Activated naive CD8-positive, alpha-beta T cell treated with anti-CD3 and anti-CD28 coated beads, Interleukin-2, amount 50 U/mL, for 24 hours (primary cell): ENCODE results near the gene FAXC.

Source experiments
- ATAC-seq: fragments of 150-1000 bp; cut with Tn5 transposase; one replicate; pipeline ENCODE4 v1.10.0; 2021
- DNase-seq: peaks from one replicate; pipeline ENCODE4 v3.0.0; 2021
- H3K27ac Mint-ChIP-seq: one replicate; pipeline ENCODE4 v1.8.0; 2021; ENCODE audit warnings: mild to moderate bottlenecking, mixed read lengths
- H3K27me3 Mint-ChIP-seq: one replicate; pipeline ENCODE4 v1.8.0; 2021; ENCODE audit warnings: mixed read lengths
- H3K36me3 Mint-ChIP-seq: one replicate; pipeline ENCODE4 v1.8.0; 2021; ENCODE audit warnings: low read depth, mixed read lengths
- H3K4me1 Mint-ChIP-seq: one replicate; pipeline ENCODE4 v1.8.0; 2021; ENCODE audit warnings: mixed read lengths
- H3K4me3 Mint-ChIP-seq: one replicate; pipeline ENCODE4 v1.8.0; 2021; ENCODE audit warnings: mild to moderate bottlenecking, moderate library complexity, mixed read lengths
- H3K9me3 Mint-ChIP-seq: one replicate; pipeline ENCODE4 v1.8.0; 2021; ENCODE audit warnings: mixed read lengths

The FAXC gene

GRCh38 chr6:99318566-99318965, 30.9 kb downstream of the FAXC start:
- H3K4me1 Mint-ChIP-seq = no peaks in the 10 kb centered on the region
- H3K27me3 Mint-ChIP-seq = peaks cover 19% of the 10 kb centered on the region
- DNase-seq (no peak), ATAC-seq (no peak)
- H3K36me3 Mint-ChIP-seq = no peaks in the 10 kb centered on the region
- H3K4me3 Mint-ChIP-seq = no peak overlapping the region
- no peaks in the 10 kb centered on the region for H3K9me3 Mint-ChIP-seq
- H3K27ac Mint-ChIP-seq = no peak overlapping the region

DNA sequence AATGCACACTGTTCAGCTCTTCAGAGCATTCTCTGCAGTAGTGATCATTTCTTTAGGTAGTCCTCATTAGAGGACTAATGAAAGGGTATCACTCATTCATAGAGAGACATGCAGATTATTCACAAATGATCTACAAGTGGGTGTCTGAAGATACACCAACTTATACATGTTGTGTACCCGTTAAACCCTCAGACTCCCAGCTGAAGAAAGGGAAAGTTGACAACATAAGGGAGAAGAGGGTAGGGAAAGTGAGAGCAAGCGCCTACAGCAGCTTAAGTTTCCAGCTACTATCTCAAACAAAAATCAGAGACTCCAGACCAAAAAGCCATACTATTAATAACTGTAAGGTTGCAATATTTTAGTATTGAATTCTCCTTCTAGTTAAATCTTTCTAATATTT, 37.1 kb downstream of the FAXC start:
- H3K36me3 Mint-ChIP-seq = no peaks in the 10 kb centered on the region
- no peak for ATAC-seq

GRCh38 chr6:99310553-99310952, 38.9 kb downstream of the FAXC start:
- ATAC-seq (no peak), DNase-seq (no peak)
- no peaks in the 10 kb centered on the region for H3K36me3 Mint-ChIP-seq
- peaks cover 18% of the 10 kb centered on the region for H3K27me3 Mint-ChIP-seq
- no peak overlapping the region for H3K4me3 Mint-ChIP-seq
- H3K9me3 Mint-ChIP-seq = no peaks in the 10 kb centered on the region
- H3K27ac Mint-ChIP-seq = no peak overlapping the region
- no peaks in the 10 kb centered on the region for H3K4me1 Mint-ChIP-seq

More for the DNA sequence above, 37.1 kb downstream of the FAXC start:
- no peak for DNase-seq
- peaks cover 13% of the 10 kb centered on the region for H3K27me3 Mint-ChIP-seq
- H3K4me3 Mint-ChIP-seq = no peak overlapping the region
- no peak overlapping the region for H3K27ac Mint-ChIP-seq
- no peaks in the 10 kb centered on the region for H3K4me1 Mint-ChIP-seq
- no peaks in the 10 kb centered on the region for H3K9me3 Mint-ChIP-seq

- no peak for DNase-seq
- no peak overlapping the region for H3K27ac Mint-ChIP-seq
- no peaks in the 10 kb centered on the region for H3K9me3 Mint-ChIP-seq
- no peak for ATAC-seq
- H3K36me3 Mint-ChIP-seq = no peaks in the 10 kb centered on the region
- no peak overlapping the region for H3K4me3 Mint-ChIP-seq
- H3K27me3 Mint-ChIP-seq = peaks cover 16% of the 10 kb centered on the region
- H3K4me1 Mint-ChIP-seq = no peaks in the 10 kb centered on the region
These were observed 39.9 kb downstream of the FAXC start for GRCh38 chr6:99309557-99309956.

- Mint-ChIP-seq H3K9me3 (no peaks in the 10 kb centered on the region), H3K27me3 (peaks cover 11% of the 10 kb centered on the region), H3K4me1 (no peaks in the 10 kb centered on the region), H3K27ac (no peak overlapping the region), H3K4me3 (no peak overlapping the region), H3K36me3 (no peaks in the 10 kb centered on the region)
- DNase-seq = no peak
- ATAC-seq = no peak
These were observed 40.7 kb downstream of the FAXC start for GRCh38 chr6:99308788-99309187.

DNA sequence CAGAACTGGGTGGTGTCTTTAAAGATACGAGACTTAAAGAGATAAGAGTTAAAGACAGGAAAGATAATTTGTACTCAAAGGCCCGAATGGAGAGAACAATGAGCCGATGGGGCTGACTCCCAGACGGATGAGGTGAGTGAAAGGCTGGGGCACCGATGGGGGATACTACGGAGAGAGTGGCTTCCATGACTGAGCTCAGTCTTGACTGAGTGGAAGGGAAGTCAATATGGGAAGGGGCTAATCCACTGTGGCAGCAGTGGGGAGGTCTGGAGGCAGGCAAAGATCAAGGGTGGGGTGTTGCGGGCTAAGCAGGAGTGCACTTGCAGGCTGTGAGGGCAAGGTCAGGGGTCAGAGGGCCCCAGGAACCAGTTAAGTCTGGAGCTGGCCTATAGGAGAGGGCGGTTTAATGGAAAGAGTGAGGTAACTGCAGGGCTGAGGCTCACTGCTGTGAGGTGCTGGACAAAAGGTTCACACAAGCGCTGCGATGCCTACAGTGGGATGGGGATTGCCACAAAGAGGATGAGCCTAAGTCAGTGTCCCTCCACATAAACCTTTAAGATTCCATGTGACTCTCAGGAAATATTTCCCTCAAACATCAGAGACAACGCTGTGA, 42.1 kb downstream of the FAXC start:
- DNase-seq = no peak
- H3K4me3 Mint-ChIP-seq = no peak overlapping the region
- peaks cover 11% of the 10 kb centered on the region for H3K27me3 Mint-ChIP-seq
- H3K9me3 Mint-ChIP-seq = no peaks in the 10 kb centered on the region
- H3K27ac Mint-ChIP-seq = no peak overlapping the region
- no peak for ATAC-seq
- no peaks in the 10 kb centered on the region for H3K36me3 Mint-ChIP-seq
- H3K4me1 Mint-ChIP-seq = no peaks in the 10 kb centered on the region

DNA sequence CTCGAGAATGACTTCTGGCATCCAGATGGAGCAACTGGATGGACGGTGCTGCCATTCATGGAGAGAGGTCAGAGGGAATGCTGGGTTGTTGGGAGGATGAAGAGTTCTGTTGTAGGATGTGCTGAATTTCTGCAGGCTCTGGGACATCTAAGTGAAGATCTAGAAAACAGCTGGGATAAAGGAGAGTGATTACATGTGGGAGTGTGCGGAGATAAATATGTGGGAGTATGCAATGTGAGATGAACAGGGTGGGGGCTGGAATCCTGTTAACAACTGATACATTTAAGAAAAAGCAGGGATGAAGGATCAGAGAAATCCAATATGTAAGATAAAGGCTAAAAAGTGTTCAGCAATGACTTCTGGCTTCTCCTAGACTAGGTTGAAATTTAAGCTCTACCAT, 43.1 kb downstream of the FAXC start:
- H3K36me3 Mint-ChIP-seq = no peaks in the 10 kb centered on the region
- H3K4me1 Mint-ChIP-seq = no peaks in the 10 kb centered on the region
- DNase-seq (no peak), ATAC-seq (no peak)
- no peak overlapping the region for H3K4me3 Mint-ChIP-seq
- H3K27me3 Mint-ChIP-seq = peaks cover 11% of the 10 kb centered on the region
- H3K27ac Mint-ChIP-seq = no peak overlapping the region
- H3K9me3 Mint-ChIP-seq = no peaks in the 10 kb centered on the region

DNA sequence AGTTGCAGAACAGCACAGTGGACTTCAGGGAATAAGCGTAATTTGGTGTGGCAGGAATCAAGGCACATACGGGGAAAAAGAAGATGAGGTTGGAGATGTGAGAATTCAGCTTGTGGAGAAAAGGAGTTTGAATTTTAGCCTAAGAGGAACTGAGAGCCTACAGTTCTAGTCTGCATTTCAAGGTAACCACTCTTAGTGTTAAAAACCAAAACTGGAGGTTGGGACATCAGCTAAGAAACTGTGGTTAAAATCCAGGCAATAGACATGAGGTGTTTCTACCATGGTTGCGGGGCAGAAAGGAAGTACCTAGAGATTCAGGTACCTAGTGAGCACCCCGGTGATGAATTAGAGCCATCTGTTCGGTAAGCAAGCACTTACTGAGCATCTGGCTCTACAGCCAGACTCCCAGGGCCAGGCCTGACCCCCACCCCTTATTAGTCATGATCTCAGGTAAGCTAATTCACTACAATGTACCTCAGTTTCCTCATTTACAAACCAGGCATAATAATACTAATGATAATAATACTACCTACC, 44.4 kb downstream of the FAXC start:
- no peaks in the 10 kb centered on the region for H3K36me3 Mint-ChIP-seq
- H3K27ac Mint-ChIP-seq = no peak overlapping the region
- H3K4me3 Mint-ChIP-seq = no peak overlapping the region
- H3K27me3 Mint-ChIP-seq = peaks cover 17% of the 10 kb centered on the region
- no peak for DNase-seq
- no peak for ATAC-seq
- no peaks in the 10 kb centered on the region for H3K9me3 Mint-ChIP-seq
- no peaks in the 10 kb centered on the region for H3K4me1 Mint-ChIP-seq

DNA sequence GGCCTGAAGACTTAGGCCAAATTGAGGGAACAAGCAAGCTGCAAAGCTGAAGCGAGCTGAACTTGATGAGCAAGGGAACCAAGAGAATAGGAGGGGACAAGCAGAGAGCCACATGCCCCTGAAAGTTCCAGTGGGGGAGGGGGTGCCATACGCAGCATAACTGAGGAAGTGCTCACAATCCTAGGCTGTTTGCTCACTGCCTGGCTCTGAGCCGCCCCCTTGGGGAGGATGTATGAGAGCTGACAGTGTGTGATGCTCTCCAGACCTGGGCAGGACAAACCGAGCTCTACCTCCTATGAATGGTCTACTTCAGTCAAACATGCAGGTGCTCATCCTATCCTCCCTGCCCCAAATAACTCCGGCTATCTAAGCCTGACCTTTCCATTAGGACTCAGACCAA, 52.1 kb downstream of the FAXC start:
- H3K36me3 Mint-ChIP-seq = no peaks in the 10 kb centered on the region
- DNase-seq = no peak
- H3K4me3 Mint-ChIP-seq = no peak overlapping the region
- peaks cover 20% of the 10 kb centered on the region for H3K27me3 Mint-ChIP-seq
- no peak overlapping the region for H3K27ac Mint-ChIP-seq
- H3K4me1 Mint-ChIP-seq = no peaks in the 10 kb centered on the region
- no peaks in the 10 kb centered on the region for H3K9me3 Mint-ChIP-seq
- ATAC-seq = no peak

GRCh38 chr6:99297006-99297405, 52.5 kb downstream of the FAXC start:
- H3K4me3 Mint-ChIP-seq = no peak overlapping the region
- no peak overlapping the region for H3K27ac Mint-ChIP-seq
- H3K36me3 Mint-ChIP-seq = no peaks in the 10 kb centered on the region
- DNase-seq (no peak), ATAC-seq (no peak)
- H3K9me3 Mint-ChIP-seq = no peaks in the 10 kb centered on the region
- no peaks in the 10 kb centered on the region for H3K4me1 Mint-ChIP-seq
- H3K27me3 Mint-ChIP-seq = peaks cover 20% of the 10 kb centered on the region

DNA sequence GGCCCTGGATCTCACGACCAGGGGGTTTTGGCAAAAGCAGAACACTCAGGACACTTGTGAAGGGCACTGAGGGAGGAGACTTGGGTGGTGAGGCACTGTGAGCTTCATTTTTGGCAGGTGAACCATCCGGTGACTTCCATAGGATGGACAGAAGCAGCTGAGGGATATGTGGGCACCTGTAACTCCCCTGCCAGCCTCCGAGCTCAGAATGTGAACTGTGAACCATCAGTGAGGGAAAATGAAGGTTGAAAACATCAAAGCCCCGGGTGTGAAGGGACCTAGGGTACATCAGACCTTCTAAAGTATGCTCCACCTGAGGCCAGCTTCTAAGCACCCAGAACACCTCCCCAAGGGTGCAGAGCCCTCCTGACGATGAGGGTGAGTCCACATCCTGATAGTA, 53.2 kb downstream of the FAXC start:
- Mint-ChIP-seq H3K9me3 (no peaks in the 10 kb centered on the region), H3K36me3 (no peaks in the 10 kb centered on the region), H3K27ac (no peak overlapping the region), H3K4me3 (no peak overlapping the region), H3K4me1 (no peaks in the 10 kb centered on the region), H3K27me3 (peaks cover 20% of the 10 kb centered on the region)
- ATAC-seq (no peak), DNase-seq (no peak)

DNA sequence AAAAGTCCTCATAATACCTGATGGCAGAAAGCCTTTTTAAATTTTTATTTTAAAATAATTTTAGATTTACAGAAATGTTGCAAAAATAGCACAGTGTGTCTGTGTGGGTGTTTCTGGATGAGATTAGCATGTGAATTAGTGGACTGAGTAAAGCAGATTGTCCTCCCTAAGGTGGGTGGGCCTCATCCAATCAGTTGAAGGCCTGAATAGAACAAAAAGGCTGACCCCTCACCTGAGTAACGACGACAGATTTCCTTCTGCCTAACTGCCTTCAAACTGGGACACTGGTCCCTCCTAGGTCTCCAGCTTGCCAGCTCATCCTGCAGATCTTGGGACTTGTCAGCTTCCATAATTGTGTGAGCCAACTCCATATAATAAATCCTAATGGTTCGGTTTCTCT, 54.2 kb downstream of the FAXC start:
- no peaks in the 10 kb centered on the region for H3K36me3 Mint-ChIP-seq
- H3K27ac Mint-ChIP-seq = no peak overlapping the region
- H3K9me3 Mint-ChIP-seq = no peaks in the 10 kb centered on the region
- no peaks in the 10 kb centered on the region for H3K4me1 Mint-ChIP-seq
- H3K4me3 Mint-ChIP-seq = no peak overlapping the region
- peaks cover 14% of the 10 kb centered on the region for H3K27me3 Mint-ChIP-seq
- ATAC-seq (no peak), DNase-seq (no peak)

GRCh38 chr6:99294786-99295185, 54.7 kb downstream of the FAXC start:
- Mint-ChIP-seq H3K4me3 (no peak overlapping the region), H3K4me1 (no peaks in the 10 kb centered on the region), H3K36me3 (no peaks in the 10 kb centered on the region), H3K27ac (no peak overlapping the region), H3K9me3 (no peaks in the 10 kb centered on the region), H3K27me3 (peaks cover 16% of the 10 kb centered on the region)
- DNase-seq (no peak), ATAC-seq (no peak)

- H3K27ac Mint-ChIP-seq = no peak overlapping the region
- ATAC-seq (no peak), DNase-seq (no peak)
- H3K4me3 Mint-ChIP-seq = no peak overlapping the region
- no peaks in the 10 kb centered on the region for H3K9me3 Mint-ChIP-seq
- no peaks in the 10 kb centered on the region for H3K36me3 Mint-ChIP-seq
- H3K27me3 Mint-ChIP-seq = peaks cover 14% of the 10 kb centered on the region
- no peaks in the 10 kb centered on the region for H3K4me1 Mint-ChIP-seq
These were observed 59.8 kb downstream of the FAXC start for GRCh38 chr6:99289701-99290100.

DNA sequence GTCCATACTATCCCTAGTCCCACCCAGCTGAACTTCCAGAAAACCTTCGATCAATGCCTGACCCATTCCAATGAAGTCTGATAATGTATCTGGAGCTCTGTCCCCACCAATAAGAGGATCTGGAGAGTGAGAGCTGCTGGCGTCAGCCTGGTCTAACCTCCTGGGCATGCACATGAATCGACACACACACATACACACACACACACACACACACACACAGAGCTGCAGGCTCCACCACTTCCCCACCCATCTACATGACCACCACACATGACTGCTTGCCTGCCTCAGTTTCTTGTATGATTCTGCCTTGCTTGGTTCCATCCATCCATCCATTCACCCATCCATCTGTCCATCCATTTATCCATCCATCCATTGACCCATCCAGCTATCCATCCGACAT, 60.8 kb downstream of the FAXC start:
- Mint-ChIP-seq H3K36me3 (no peaks in the 10 kb centered on the region), H3K4me1 (no peaks in the 10 kb centered on the region), H3K4me3 (no peak overlapping the region), H3K27me3 (peaks cover 14% of the 10 kb centered on the region), H3K9me3 (no peaks in the 10 kb centered on the region), H3K27ac (no peak overlapping the region)
- ATAC-seq = no peak
- no peak for DNase-seq

DNA sequence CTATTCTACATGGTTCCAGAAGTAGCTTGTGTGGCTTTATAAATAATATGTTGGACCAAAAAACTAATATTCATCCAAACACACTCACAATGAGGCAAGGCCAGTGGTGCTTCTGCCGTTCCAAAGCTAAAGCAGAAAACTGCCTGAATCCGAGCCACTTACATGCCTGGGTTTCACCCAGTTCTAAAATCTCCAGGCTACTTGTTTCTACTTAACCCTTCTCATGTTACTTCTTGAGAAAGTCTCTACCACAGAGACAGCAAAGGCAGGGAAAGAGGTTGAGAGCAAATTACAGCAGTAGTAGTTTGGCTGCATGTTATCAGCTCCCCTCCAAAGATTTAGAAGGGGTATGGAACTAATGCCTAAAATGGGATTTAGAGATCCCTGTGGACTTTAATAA, 62.0 kb downstream of the FAXC start:
- H3K9me3 Mint-ChIP-seq = no peaks in the 10 kb centered on the region
- H3K4me3 Mint-ChIP-seq = no peak overlapping the region
- no peak overlapping the region for H3K27ac Mint-ChIP-seq
- no peaks in the 10 kb centered on the region for H3K4me1 Mint-ChIP-seq
- DNase-seq = no peak
- no peaks in the 10 kb centered on the region for H3K36me3 Mint-ChIP-seq
- H3K27me3 Mint-ChIP-seq = peaks cover 11% of the 10 kb centered on the region
- no peak for ATAC-seq
